HK-2 (cell line): ENCODE results near the gene KCTD15.
"Not testable (repeated sequence)": the region's sequence is repeated elsewhere in the genome, so short reads cannot be mapped to it uniquely, and the experiment has no call there.

ENCODE experiments used
- DNase-seq: peaks from one replicate; pipeline ENCODE4 v3.0.0-alpha.2; 2018; ENCODE audit not compliant: unreplicated experiment

Gene KCTD15

GRCh38 chr19:33813391-33814101 is 16.9 kb downstream of the KCTD15 start:
- no peak for DNase-seq

DNA sequence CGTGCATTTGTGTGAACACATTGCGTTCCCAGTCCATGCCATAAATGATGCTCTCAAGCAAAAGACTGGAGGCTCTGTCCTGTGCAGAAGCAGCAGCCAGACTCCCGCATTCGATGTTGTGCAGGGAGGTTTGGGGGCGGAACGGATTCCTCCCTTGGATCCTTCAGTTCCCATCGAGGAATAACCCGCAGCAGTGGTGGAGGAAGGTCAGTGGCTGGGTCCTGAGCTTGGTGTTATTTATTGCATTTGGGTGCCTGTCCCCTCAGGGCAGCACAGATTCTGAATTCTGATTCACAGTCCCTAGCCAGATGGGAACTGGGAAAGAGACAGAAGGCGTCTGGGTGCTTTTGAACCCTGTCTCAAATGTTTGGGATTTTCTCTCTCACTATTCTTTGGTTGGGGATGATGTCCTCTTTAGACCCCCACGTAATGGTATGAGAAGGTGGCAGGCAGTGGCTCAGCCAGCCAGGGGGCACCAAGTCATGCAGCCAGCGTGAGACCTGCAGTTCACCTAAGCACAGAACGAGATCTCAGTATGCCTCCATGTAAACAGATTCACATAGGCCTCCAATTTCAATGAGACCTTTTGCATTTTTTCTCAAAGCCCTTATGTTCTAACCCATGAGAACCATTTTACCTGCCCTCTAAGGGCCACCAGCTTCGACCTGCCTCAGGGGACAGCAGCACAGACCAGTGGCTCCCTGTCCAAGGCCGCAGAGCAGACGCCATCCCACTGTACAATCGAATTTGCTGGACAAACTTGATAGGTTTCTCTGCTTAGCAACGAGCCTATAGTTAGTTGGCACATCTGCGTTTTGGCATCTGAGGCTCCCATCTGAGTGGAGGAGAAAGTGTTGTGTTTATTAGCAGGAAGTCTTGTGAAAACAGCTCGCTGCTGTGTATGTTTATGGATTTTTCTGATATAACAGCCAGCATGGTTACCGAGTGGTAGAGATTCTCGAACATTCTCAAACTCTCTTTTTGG is 17.8 kb downstream of the KCTD15 start:
- no peak for DNase-seq

DNA sequence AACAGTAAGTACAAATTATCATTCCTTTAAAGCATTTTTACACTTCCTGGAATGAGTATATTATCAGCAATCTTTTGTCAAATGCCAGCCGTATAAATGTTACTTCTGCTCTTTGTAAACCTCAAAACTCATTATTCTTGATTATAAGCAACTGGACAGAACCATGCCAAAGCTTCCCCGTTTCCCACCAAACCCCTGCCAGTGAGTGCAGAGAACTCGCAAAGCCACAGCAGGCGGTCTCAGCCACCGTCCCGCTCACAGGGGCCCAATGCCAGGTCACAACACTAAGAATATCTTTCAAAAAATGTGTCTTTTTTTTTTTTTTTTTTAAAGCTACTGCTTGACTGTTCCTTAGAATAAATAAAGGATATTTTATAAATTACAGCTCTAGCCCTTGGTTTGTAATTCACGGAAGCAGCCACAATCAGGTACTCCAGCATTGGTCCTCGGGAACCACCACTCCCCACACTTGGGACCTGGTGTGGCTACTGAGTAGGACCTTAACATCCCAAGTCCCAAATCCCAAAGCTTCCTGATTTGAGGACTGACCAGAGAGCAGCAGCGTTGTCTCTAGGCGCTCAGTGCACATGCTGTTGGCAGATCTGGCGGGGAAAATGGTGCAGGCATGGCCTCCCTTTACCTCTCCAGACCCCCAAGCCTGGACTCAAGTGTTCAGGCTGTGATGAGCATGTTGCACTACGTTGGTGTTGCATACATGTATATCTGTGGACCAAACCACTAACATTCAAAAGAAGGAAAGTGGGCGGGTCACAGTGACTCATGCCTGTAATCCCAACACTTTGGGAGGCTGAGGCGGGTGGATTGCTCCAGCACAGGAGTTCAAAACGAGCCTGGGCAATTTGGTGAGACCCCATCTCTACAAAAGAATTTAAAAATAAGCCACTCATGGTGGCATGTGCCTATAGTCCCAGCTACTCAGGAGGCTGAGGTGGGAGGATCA is 19.0 kb downstream of the KCTD15 start:
- DNase-seq: no peak

- DNase-seq: no peak
Measured at GRCh38 chr19:33818411-33818810, 21.7 kb downstream of the KCTD15 start.

DNA sequence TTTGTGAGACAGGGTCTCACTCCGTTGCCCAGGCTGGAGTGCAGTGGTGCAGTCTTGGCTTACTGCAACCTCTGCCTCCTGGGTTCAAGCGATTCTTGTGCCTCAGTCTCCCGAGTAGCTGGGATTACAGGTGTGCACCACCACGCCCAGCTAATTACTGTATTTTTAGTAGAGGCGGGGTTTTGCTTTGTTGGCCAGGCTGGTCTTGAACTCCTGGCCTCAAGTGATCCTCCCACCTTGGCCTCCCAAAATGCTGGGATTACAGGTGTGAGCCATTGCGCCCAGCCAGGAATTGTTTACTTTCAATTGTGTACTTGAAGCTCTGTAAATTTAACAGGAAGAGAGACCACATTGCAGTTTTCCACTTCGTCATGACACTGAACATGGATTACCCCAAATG is 22.4 kb downstream of the KCTD15 start:
- DNase-seq: not testable (repeated sequence)

DNA sequence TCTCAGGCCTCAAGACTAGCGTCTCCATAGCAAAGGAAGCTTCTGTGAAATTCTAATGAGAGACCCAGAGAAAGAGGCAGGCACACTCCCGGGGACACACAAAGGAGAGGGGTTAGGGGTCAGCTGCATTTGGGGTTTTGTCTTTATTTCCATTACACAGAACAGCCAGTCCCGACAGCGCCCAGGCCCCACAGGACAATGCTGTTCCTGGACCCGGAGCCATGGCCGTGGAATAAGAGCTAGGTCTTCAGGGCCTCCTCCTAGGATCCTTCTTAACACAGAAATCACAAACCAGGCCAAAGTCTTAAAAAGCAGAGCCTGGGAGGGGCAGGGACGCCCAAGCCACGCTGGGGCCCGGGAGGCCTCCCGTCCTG is 22.8 kb downstream of the KCTD15 start:
- DNase-seq: no peak

GRCh38 chr19:33819880-33820781 is 23.5 kb downstream of the KCTD15 start:
- peak; percentile 72 for DNase-seq

- no peak for DNase-seq
Measured at GRCh38 chr19:33821871-33822270, 25.2 kb downstream of the KCTD15 start.

GRCh38 chr19:33823341-33823740 is 26.7 kb downstream of the KCTD15 start:
- DNase-seq: no peak

DNA sequence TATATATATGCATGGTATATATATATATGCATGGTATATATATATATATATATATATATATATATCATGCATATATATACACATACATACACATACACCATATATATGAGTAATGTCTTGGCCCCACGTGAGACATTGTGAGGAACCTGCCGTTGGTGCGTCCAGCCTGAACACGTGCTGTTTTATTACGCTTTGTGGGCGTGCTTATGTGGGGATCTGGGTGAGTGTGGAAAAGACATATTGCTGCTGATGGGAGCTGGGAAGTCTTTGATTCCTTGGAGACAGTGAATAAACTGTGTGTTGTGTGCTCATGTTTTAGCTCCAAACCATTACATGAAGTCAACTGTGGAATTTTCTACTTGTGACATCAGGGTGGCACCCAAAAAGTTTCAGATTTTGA is 28.9 kb downstream of the KCTD15 start:
- no peak for DNase-seq

DNA sequence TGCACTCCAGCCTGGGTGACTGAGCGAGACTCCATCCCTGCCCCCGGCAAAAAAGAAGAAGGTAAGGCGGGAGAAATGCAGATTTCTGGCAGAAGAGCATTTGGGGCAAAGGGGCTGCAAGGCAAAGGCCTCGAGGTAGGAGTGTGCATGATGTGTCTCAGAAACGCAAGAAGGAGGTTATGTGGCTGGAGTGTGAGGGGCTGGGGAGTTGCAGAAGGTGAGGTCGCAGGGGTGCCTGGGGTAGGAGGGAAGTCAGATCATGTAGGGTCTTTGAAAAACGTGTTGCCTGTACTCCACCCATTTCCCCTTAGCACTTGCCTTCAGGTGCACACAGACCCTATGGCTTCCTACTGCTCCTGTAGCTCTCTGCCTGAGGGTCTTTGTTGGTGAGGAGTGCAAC is 29.9 kb downstream of the KCTD15 start:
- DNase-seq: no peak

DNA sequence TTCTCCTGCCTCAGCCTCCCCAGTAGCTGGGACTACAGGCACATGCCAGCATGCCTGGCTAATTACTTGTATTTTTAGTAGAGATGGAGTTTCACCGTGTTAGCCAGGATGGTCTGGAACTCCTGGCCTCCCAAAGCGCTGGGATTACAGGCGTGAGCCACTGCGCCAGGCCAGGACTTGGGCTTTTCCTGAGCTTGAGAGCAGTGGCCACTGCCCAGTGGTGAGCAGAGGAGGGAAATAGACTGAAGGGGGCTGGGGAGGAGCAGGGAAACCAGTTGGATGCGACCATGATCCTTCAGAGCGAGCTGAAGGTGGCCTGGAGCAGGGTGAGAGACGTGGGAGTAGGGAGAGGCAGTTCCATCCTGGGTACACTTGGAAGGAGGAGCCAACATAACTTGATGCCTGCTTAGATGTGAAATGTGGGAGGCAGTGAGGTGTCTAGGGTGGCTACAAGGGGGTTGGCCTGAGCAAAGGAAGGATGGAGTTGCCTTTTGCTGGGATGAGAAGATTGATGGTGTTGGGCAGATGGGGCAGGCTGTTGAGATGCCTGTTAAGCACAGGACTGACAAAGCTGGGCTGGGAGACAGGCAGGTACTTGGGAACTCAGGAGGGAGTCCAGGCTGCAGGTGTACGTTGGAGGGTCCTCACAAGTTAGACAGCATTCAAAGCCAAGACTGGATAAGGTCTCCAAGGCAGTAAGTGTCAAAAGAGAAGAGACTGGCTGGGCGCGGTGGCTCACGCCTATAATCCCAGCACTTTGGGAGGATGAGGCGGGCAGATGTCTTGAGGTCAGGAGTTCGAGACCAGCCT is 31.8 kb downstream of the KCTD15 start:
- no peak for DNase-seq

- DNase-seq: no peak
Measured at GRCh38 chr19:33830264-33830663, 33.6 kb downstream of the KCTD15 start.

- DNase-seq: no peak
Measured at GRCh38 chr19:33831825-33832224, 35.2 kb downstream of the KCTD15 start.

- no peak for DNase-seq
Measured at GRCh38 chr19:33832633-33833032, 36.0 kb downstream of the KCTD15 start.

DNA sequence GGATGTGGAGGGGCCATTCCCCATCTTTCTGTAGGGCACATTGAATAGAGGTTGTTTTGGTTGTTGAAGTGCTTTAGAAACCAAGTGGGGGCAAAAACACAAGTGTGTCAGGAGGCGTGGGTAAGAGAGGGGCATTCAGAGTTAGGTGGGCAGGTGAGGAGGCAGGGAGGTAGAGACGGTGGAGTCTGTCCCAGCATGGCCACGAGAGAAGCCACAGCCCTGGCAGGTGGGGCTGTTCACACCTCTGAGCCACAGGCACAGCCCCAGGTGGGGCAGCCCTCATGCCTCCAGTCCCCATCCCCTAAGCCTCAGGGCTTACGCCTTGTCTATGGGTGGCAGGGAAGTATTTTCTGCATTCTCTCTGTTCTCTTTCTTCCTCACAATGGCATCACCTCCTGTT is 43.7 kb downstream of the KCTD15 start:
- no peak for DNase-seq

DNA sequence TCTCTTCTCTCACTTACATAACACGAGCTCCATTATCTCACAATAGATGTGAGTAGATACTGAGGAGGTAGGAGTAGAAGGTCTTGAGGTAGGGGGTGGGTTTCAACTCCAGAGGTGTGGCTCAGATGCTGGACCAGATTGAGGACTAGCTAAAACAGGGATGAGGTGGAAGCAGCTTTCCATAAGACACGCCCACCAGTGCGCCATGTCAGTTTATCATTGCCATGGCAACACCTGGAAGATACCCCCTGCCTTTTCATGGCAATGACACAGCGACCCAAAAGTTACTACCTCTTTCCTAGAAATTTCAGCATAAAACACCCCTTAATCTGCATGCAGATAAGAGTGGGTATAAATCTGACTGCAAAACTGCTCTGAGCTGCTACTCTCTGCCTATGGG is 44.1 kb downstream of the KCTD15 start:
- DNase-seq: no peak

DNA sequence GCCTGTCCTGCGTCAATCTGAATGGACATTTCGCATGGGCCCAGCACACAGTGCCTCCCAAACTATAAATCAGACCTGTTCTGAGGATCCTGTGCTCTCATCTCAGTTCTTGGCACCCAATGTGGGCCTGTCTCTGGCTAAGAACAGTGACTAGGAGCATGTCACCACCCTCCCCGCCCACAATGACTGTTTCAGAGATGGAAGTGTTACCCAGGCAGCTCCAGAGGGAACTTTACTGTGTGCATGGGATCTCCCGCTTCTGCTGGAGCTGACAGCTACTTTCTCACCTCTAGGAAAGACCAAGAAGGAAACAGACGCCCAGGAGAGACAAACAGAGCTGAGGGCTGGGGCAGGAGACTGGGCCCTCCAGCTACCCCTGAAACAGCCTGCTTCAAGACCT is 45.0 kb downstream of the KCTD15 start:
- no peak for DNase-seq

GRCh38 chr19:33844478-33844877 is 47.8 kb downstream of the KCTD15 start:
- DNase-seq: no peak

DNA sequence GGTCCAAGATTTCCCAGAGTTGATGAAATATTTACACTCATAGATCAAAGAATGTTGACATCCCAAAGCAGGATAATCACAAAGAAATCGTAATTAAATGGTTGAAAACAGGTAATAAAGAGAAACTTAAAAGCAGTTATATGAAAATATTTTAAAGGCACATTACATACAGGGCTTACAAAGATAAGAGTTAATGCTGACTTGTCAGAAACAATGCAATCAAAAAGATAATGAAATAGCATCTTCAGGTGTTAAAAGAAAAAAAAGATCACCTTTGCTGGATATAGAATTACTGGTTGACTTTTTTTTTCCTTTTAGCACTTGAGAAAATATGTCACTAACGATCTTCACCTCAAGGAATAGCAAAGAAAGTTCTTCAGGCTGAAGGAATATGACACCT is 48.8 kb downstream of the KCTD15 start:
- no peak for DNase-seq
